AML-193 (cell line): ENCODE measurements around the gene TENM4.
A peak's percentile ranks its signal among the peaks of the same experiment; 100 is the strongest.

ENCODE experiments used
- DNase-seq, 2 experiments: peaks; one replicate each; lab custom pipeline; 2025; lab: John Stamatoyannopoulos, UW

TENM4 gene

GRCh38 chr11:79055856-79056631 is 384.8 kb downstream of the TENM4 start:
- no peak for DNase-seq

DNA sequence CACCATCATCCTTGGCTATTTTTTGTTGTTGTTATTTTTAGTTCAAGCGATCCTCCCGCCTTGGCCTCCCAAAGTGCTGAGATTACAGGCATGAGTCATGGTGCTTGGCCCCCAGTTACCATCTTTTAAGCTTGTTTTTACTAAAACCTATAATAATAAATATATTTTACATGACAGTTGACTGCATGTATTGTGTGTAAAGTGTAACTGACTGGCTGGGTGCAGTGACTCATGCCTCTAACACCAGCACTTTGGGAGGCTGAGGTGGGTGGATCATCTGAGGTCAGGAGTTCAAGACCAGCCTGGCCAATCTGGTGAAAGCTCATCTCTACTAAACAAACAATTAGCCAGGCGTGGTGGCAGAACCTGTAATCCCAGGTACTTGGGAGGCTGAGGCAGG is 386.2 kb downstream of the TENM4 start:
- DNase-seq, result no peak

DNA sequence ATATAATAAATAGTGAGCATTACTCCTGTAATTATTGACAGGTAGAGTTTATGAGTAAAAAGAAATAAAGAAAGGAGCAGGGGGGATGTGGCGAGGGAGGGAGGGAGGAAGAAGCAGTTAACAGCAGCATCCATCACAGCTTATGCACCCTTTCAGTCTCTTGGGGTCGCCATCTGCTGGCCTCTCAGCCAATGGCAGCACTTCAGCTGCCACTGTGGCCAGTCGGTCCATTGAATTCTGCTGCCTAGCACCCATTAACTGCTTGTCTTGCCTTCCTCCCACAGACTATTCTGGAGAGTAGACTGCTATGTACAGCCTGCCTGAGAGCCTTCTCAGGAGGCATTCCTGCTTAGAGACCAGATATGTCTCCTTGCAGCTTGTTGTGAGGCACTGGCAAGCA is 388.3 kb downstream of the TENM4 start:
- no peak for DNase-seq

DNA sequence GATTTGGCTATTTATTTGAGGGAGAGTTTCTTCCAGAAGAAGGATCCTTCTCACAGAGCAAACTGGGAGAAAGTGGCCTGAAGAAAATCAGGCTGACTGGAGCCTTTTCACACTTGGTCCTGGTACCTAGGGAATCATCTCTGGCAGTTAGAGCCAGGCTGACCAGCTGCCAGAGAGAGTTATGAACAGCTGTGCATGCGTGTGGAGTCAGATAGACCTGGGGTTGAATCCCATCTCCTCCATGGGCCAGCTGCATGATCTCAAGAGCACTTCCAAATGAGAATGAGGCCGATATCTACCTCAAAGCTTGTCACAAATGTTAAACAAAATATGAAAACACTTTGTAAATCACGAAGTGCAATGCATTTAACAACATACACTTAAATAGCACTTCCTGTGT is 390.0 kb downstream of the TENM4 start:
- no peak for DNase-seq

GRCh38 chr11:79049741-79050179 is 391.1 kb downstream of the TENM4 start:
- DNase-seq, result no peak

DNA sequence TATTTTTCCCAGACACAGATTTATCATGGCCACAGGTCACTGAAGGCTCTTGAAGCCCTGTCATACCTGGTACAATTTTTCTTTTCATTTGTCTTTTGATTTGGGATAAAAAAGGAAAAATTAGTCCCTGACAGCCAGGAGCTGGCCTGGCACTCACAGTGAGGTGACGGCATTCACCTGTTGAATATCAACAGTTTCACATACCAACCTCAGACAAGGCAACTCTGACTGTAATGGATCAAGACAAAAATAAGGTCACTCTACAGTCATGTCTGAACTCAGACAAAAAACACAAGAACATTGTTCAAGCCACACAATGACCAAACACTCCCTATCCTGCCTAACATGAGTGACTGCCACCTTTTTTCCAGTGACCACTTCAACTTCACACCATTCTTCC is 392.9 kb downstream of the TENM4 start:
- no peak for DNase-seq

- no peak for DNase-seq
These were observed 393.5 kb downstream of the TENM4 start for GRCh38 chr11:79047321-79047720.

DNA sequence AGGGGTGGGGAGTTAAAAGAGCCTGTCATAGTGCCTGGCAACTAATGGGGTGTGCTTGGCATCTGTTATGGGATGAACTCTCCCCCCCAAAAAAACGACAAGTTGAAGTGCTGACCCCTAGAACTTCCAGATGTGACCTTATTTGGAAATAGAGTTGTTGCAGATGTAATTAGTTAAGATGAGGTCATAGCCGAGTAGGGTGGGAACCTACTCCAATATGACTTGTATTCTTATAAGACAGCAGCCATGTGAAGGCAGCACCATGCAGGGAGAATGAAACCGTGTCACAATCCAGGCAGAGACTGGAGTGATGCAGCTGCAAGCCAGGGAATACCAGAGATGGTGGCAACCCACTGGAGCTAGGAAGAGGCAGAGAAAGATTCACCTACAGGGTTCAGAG is 394.5 kb downstream of the TENM4 start:
- DNase-seq, result no peak

DNA sequence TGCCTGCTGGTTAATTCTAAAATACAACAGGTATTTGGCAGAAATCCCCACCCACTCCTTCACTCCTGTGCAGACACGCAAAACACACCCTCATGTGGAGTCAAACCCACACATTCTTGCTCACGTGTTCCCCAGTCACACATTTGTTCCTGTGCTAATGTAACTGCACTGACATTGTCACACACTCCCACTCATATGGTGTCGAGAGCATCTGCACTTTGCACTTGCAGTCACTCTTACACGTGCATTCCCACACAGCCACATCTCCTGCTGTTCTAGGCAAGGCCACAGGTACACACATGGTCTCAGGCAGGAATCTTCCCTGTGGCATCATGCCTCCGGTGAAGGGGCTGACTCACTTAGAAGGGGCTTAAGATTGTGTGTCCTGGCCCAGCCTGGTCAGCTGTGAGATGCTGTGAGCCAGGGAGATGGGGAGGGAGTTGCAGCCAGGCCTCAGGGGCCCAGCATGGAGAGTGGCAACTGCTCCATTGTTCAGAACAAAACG is 395.0 kb downstream of the TENM4 start:
- no peak for DNase-seq

DNA sequence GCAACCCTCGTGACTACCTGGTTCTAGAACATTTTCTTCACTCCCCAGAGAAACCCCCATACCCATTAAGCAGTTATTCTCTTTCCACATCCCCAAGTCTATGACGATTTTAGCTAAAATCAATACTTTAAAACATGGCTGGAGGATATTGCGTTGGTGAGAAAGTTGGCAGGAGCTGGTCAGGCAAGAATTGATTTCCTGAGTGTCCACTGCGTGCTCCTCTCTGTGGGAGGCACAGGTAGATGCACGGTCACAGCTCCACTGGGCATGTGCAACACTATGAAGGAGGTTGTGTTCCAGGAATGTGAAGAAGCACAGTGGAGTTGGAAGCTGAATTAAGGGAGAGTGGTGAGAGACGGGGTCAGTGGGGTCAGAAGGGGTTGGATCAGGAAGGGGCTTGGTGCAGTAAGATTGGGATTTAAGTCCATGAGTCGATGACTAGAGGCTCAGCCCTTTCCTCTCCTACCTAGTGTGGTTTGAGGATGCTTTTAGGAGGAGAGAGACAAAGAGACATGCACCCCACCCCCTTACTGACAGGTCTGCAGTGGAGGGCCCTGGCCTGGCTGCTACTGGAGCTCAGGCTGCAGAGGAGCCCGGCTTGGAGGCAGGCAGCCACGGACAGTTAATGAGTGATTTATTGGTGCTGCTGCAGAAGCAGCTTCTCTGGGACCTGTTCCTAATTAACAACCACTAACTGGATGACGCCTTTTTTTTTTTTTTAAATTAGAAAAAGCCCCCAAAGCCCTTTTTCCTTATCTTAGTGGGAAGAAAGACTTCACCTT is 395.6 kb downstream of the TENM4 start:
- DNase-seq, result no peak

DNA sequence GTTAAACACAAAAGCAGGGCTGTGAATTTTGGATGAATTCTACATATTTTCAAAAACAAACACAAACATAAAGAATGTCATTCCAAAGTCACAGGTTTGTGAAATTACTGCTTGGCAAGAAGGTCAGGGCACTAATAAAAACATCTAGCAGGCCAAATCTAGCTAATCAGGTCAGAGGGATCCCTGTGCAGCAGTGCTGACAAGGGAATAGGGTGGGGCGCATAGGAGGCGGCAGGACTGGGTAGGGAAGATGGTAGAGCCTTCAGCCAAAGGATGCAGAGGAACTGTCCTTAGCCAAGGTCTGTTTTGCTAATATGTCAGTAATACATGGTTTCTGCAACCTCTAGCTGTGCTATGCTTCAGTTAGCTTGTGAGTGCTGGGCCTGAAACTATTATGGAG is 396.6 kb downstream of the TENM4 start:
- DNase-seq, result no peak

DNA sequence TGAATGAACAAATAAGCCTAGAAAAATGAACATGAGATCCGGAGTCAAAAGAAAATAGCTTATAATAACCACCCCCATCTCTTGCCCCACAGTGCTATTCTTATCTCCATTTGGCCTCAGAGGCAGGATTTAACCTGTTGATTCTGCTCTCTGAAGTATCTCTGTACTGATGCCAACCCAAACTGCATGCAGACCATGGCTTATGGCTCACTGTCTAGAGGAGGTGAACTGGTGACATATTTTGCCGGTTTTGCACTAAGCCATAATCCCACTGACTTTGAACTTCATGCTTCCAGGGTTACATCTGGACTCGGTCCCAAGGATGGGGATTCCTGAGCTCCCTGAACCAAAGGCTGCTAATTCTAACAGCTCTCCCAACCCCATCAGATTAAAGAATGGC is 397.1 kb downstream of the TENM4 start:
- no peak for DNase-seq

GRCh38 chr11:79042824-79043223 is 398.0 kb downstream of the TENM4 start:
- DNase-seq, result no peak

DNA sequence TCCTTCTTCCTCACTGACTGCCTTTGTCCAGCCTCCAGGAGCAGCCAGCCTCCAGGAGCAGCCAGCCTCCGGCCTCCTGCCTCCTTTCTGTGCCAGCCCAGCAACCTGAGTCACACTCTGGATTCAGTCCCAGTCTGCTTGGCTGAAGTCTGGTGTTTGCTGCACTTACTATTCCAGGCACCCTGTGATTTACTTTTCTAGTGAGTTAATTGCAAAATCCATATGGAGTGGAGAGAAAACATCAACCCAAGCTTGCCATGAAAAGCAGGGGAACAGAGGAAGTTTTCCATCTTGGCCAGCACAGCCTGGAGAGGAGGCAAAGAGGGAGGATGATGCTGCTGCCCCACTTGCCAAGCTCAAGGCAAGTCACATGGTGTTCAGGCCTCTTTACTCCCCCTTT is 400.5 kb downstream of the TENM4 start:
- DNase-seq, result no peak

DNA sequence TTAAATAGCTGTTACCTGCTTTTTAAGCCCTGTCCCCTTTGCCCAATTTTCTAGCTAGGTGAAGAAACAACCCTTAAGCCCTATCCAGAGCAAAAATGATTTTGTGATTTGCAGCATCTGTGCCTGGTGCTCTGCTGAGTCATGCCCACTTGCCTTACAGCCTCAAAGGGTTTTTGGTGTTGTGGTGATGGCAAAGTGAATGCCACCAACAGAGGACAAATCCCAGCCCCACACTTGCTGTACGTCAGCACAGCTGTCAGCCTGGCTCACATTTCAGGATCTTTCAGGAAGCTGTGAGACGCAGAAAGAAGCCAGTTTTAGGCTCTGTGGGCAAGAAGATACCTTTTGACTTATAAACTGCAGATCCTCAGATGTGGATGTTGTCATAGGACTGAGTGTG is 401.7 kb downstream of the TENM4 start:
- no peak for DNase-seq

DNA sequence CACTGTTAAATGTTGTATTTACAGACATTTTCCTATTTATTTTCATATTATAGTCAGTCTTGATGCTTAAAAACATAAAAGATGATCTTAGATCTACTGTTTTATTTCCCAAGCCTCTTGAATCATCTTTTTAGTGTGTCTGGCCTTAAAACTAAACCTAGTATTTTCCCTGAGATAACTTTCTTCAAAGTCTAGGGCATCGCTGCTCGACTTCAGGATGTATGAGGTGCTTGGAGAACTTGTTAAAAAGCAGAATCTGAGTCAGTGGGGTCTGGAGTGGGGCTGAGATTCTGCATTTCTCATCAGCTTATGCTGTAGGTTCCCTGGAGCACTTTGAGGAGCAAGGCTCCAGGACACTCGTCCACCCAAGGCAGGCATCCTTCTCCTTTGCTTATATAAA is 404.9 kb downstream of the TENM4 start:
- DNase-seq, result no peak

DNA sequence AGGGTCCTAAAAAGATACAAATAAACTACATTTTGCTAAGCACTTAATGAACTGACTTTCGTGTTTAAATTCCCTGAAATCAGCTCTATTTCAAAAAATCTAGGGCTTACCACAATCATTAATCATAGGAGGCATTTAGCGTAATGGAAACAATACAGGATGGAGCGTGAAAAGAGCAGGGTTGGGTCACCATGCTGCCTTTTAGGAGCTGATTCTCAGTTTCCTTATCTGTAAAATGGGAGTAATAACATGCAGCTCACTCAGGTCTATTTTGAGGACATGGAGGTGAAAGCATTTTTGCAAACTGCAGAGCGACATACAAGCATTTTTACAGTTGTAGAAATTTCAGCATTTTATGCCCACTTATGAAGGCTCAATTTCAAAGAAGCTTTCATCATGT is 407.0 kb downstream of the TENM4 start:
- DNase-seq, result no peak

DNA sequence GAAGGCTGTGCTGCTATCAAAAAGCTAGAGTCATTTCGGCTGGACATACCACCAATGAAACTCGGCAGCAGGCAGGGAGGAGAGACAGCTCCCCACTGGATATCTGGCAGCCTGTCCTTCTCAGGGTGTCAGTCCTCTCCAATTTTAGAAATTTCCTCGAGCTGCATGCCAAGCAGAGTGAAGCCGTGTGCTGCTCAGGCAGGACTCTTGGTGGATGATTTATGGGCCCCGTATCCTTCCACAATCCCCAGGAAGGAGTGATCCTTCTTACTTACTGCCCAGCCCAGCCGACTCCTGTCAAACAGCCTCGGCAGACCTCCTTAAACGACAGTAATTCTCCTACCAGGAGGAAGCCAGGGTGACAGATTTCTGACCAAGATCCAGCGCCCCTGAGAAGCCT is 410.4 kb downstream of the TENM4 start:
- DNase-seq, result no peak

- no peak for DNase-seq
These were observed 412.6 kb downstream of the TENM4 start for GRCh38 chr11:79028225-79028624.

DNA sequence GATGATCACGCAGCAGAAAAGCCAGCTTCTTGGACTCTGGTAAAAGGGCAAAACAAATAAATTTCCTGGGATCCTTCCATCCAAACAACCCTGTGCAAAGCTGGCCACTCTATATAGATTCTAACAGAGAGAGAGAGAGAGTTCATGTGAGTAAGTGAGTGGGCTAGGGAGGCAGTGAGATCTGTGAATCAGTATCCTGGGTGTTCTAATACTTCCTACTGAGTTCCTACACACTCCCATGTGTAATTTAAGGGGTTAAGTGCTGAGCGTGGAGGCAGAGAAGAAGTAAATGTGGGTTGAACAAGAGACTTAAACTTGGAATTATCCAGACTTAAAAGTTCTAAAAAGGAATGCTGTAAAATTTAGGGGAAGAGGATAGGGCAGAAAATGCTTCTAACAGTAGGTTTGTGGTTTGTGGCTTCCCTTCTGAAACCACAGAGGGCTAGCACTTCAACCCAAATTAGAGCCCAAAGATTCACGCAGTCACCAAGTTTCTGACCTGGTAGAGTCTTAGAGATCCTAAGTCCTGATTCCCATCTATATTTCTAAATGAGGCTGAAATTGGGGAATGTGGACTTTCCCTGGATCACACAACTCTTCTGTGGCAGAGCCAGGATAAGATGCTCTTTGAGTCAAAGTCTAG is 413.9 kb downstream of the TENM4 start:
- DNase-seq, result peak; percentile 24 to 36

DNA sequence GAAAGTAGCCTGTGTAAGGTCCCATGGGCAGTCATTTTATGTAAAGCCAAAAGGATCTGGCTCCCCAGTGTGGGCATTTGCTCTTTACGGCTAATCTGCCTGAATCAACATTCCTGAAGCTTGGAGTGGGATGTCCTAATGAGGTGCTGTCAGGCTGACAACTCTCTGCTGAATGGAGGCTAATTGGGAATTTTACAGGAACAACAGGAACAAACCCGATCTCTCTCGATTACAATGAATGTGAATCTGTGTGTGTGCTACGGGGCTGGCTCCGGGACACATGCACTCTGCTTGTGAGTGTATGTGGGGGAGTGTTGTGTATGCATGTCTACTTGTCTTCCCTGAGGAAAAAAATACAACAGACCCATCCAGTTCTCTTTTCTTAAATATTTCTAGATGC is 415.2 kb downstream of the TENM4 start:
- no peak for DNase-seq

GRCh38 chr11:79025097-79025496 is 415.7 kb downstream of the TENM4 start:
- no peak for DNase-seq

DNA sequence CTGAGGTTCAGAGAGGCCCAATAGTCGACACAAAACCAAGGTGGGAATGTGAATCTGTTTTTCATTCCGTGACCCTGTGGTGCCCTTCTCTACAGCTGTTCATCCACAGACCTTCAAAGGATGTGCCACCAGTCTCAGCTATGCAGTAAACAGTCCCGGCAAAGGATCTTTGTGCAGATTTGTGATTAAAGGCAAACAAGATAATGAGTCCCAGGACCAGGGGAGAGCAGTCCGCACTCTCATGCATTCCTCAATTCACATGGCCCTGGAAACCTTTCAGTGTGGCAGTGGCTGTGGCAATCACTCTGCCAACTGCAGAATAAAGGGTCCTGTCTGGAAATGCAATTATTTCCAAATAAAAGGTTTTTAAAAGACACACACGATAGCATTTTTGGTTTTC is 418.6 kb downstream of the TENM4 start:
- no peak for DNase-seq
